Endometrial microvascular endothelial cells (primary cell): ENCODE measurements around the gene ECEL1. TPM values are rescaled to one million over a fixed set of nuclear protein-coding genes. Genes with fewer than 3 reads are reported as not detected.
"Not testable (repeated sequence)": the region's sequence is repeated elsewhere in the genome, so short reads cannot be mapped to it uniquely, and the experiment has no call there.

ENCODE experiments used
- in situ Hi-C: cut with HindIII; loops from 2 replicates; pipeline ENCODE4 v1.10.0; 2017; ENCODE audit warnings: low sequenced_read_pairs, low pct_unique_long_range_greater_than_20kb; ENCODE audit errors: inconsistent ontology term
- total RNA-seq: library from RNA; depleted of rRNA; stranded (reverse); fragments of >200 nt; gene quantifications from one replicate; pipeline ENCODE4 v1.2.3, GENCODE V29; 2015; ENCODE audit errors: inconsistent ontology term

ECEL1 gene
- total RNA-seq, 1 donor from 2014 or later: not detected

- in situ Hi-C loops: no loop called here
Observed at GRCh38 chr2:232448304-232448690, 39.3 kb downstream of the ECEL1 start.

GRCh38 chr2:232447638-232448303 lies 39.9 kb downstream of the ECEL1 start:
- in situ Hi-C loops: no loop called here

- in situ Hi-C loops: no loop called here
Observed at GRCh38 chr2:232447091-232447620, 40.5 kb downstream of the ECEL1 start.

GRCh38 chr2:232446266-232446777 lies 41.3 kb downstream of the ECEL1 start:
- in situ Hi-C loops: not testable (repeated sequence)

GRCh38 chr2:232445149-232445885 lies 42.3 kb downstream of the ECEL1 start:
- in situ Hi-C loops: not testable (repeated sequence)

GRCh38 chr2:232444409-232445148 lies 43.1 kb downstream of the ECEL1 start:
- in situ Hi-C loops: no loop called here

- in situ Hi-C loops: not testable (repeated sequence)
Observed at GRCh38 chr2:232443669-232444408, 43.8 kb downstream of the ECEL1 start.

- in situ Hi-C loops: not testable (repeated sequence)
Observed at GRCh38 chr2:232443047-232443446, 44.6 kb downstream of the ECEL1 start.

GRCh38 chr2:232442431-232442830 lies 45.2 kb downstream of the ECEL1 start:
- in situ Hi-C loops: not testable (repeated sequence)

GRCh38 chr2:232441922-232442321 lies 45.7 kb downstream of the ECEL1 start:
- in situ Hi-C loops: not testable (repeated sequence)

- in situ Hi-C loops: no loop called here
Observed at GRCh38 chr2:232441147-232441651, 46.4 kb downstream of the ECEL1 start.

- in situ Hi-C loops: not testable (repeated sequence)
Observed at GRCh38 chr2:232440220-232441018, 47.2 kb downstream of the ECEL1 start.

- in situ Hi-C loops: no loop called here
Observed at GRCh38 chr2:232439758-232440135, 47.9 kb downstream of the ECEL1 start.

GRCh38 chr2:232438951-232439757 lies 48.5 kb downstream of the ECEL1 start:
- in situ Hi-C loops: no loop called here

GRCh38 chr2:232438091-232438490 lies 49.5 kb downstream of the ECEL1 start:
- in situ Hi-C loops: no loop called here

- in situ Hi-C loops: no loop called here
Observed at GRCh38 chr2:232437195-232437571, 50.5 kb downstream of the ECEL1 start.
